Raji (cell line): Measurements from ENCODE around the gene FBXO8.

Experiments
- POLR2A ChIP-seq: IDR thresholded peaks from 2 replicates; pipeline ENCODE4 v1.6.1; 2011; ENCODE audit warnings: low read depth, low read length, control low read depth; ENCODE audit not compliant: insufficient read depth

Gene FBXO8

GRCh38 chr4:174304664-174305063 lies 21.2 kb upstream of the FBXO8 start:
- no peak for TF ChIP-seq POLR2A

GRCh38 chr4:174303687-174304086 lies 20.2 kb upstream of the FBXO8 start:
- no peak for TF ChIP-seq POLR2A

GRCh38 chr4:174292473-174292872 lies 9.0 kb upstream of the FBXO8 start:
- TF ChIP-seq POLR2A: no peak

- no peak for TF ChIP-seq POLR2A
These were observed 3.4 kb upstream of the FBXO8 start for GRCh38 chr4:174286870-174287269.

GRCh38 chr4:174284487-174284886 lies 1.0 kb upstream of the FBXO8 start:
- TF ChIP-seq POLR2A: no peak

GRCh38 chr4:174282836-174283506 lies 496 bp downstream of the FBXO8 start:
- no peak for TF ChIP-seq POLR2A

- no peak for TF ChIP-seq POLR2A
These were observed 1.6 kb downstream of the FBXO8 start for GRCh38 chr4:174281901-174282300.

GRCh38 chr4:174281182-174281737 lies 2.2 kb downstream of the FBXO8 start:
- no peak for TF ChIP-seq POLR2A

GRCh38 chr4:174279433-174280155 lies 3.9 kb downstream of the FBXO8 start:
- TF ChIP-seq POLR2A: no peak

GRCh38 chr4:174278467-174278866 lies 5.0 kb downstream of the FBXO8 start:
- no peak for TF ChIP-seq POLR2A

- TF ChIP-seq POLR2A: no peak
These were observed 6.0 kb downstream of the FBXO8 start for GRCh38 chr4:174277433-174277832.

- TF ChIP-seq POLR2A: no peak
These were observed 8.4 kb downstream of the FBXO8 start for GRCh38 chr4:174275101-174275500.

- TF ChIP-seq POLR2A: no peak
These were observed 9.0 kb downstream of the FBXO8 start for GRCh38 chr4:174274436-174274835.

- TF ChIP-seq POLR2A: no peak
These were observed 9.5 kb downstream of the FBXO8 start for GRCh38 chr4:174273930-174274329.

- TF ChIP-seq POLR2A: no peak
These were observed 17.1 kb downstream of the FBXO8 start for GRCh38 chr4:174266416-174266815.

GRCh38 chr4:174265916-174266315 lies 17.6 kb downstream of the FBXO8 start:
- TF ChIP-seq POLR2A: no peak

GRCh38 chr4:174263445-174263736 lies 20.1 kb downstream of the FBXO8 start:
- TF ChIP-seq POLR2A: no peak
